Fibroblast of pulmonary artery (primary cell): ENCODE measurements around the gene SDC4.

ENCODE experiments used
- DNase-seq: peaks from one replicate; pipeline ENCODE4 v3.0.0-alpha.2; 2010; ENCODE audit warnings: low read depth
- H3K4me3 ChIP-seq: replicated peaks from 2 replicates; pipeline ENCODE4 v1.5.1; 2011; ENCODE audit warnings: low read depth, mild to moderate bottlenecking, control low read depth, low read length, moderate library complexity
- CTCF ChIP-seq: IDR thresholded peaks from 2 replicates; pipeline ENCODE4 v1.5.1; 2011; ENCODE audit warnings: mild to moderate bottlenecking, control low read depth, low read length, inconsistent platforms; ENCODE audit errors: missing control alignments

The SDC4 gene

GRCh38 chr20:45339799-45340198 lies 8.4 kb downstream of the SDC4 start:
- TF ChIP-seq CTCF = no peak
- H3K4me3 ChIP-seq = no peak overlapping the region
- DNase-seq = no peak

- no peak overlapping the region for H3K4me3 ChIP-seq
- no peak for TF ChIP-seq CTCF
- DNase-seq = no peak
These were observed 9.1 kb downstream of the SDC4 start for GRCh38 chr20:45339084-45339483.

GRCh38 chr20:45338121-45339030 lies 9.8 kb downstream of the SDC4 start:
- no peak overlapping the region for H3K4me3 ChIP-seq
- no peak for DNase-seq
- no peak for TF ChIP-seq CTCF

- DNase-seq = peak; percentile 88
- no peak for TF ChIP-seq CTCF
- no peak overlapping the region for H3K4me3 ChIP-seq
These were observed 10.7 kb downstream of the SDC4 start for GRCh38 chr20:45337367-45338120.

GRCh38 chr20:45336530-45337366 lies 11.5 kb downstream of the SDC4 start:
- no peak overlapping the region for H3K4me3 ChIP-seq
- TF ChIP-seq CTCF = no peak
- peak; percentile 71 for DNase-seq

- no peak for DNase-seq
- no peak overlapping the region for H3K4me3 ChIP-seq
- no peak for TF ChIP-seq CTCF
These were observed 17.7 kb downstream of the SDC4 start for GRCh38 chr20:45330476-45330875.
